ENCODE data around the gene RPS6KA1.

GRCh38 chr1:26482921-26483320 is 46.6 kb upstream of the RPS6KA1 start:
- TF ChIP-seq ZNF274 (IDR thresholded peaks at IDR 0.05; ENCODE audit: low read depth, low read length) (no peak), YY1 (IDR thresholded peaks at IDR 0.05; ENCODE audit: insufficient read depth, insufficient read length) (no peak), SUZ12 (IDR thresholded peaks at IDR 0.05; ENCODE audit: extremely low read depth, insufficient read depth, insufficient read length) (no peak)
